LoVo (cell line): ENCODE data around the gene TAAR6.
"Not testable (repeated sequence)": the region's sequence is repeated elsewhere in the genome, so short reads cannot be mapped to it uniquely, and the experiment has no call there.

Experiments
- DNase-seq: peaks from one replicate; pipeline ENCODE4 v3.0.0-alpha.2; 2016; ENCODE audit warnings: low spot score

TAAR6 gene

GRCh38 chr6:132590362-132590761 lies 20.2 kb downstream of the TAAR6 start:
- no peak for DNase-seq

DNA sequence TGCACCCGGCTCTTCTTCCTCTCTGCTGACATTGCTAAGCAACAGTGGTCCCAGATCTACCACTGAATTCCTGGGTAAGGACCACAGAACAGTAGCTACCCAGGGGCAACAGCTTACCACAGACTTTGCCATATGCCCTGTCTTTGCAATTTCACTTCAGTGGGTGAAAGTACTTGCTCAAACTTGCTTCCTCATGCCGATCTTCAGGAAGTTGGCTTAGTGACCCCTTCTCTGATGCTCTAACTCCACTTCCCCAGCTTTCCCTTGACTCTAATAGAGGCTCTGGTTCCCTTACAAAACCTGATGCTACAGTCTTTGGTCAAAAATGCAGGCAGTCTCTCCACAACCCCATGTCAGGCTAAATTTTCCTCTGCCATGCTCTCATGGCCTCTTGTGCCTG lies 22.7 kb downstream of the TAAR6 start:
- DNase-seq, result no peak

DNA sequence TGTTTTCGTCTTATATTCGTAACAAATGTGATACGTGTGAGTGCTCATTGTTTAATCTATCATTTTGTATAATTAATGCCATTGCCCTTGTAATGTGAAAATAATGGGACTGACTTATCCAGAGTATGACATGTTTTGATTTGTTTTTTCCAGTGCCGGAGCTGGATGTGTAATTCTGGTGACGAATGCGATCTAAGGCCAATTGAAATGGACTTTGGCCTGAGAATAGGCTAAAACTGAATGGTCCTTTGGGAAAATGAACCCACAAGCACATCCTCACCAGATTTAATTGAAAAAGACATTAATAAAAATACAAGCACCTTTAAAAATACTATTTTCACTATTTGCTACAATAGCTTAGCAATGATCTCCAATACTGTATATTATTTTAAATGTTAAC lies 26.1 kb downstream of the TAAR6 start:
- DNase-seq, result no peak

- peak; percentile 35 for DNase-seq
Measured at GRCh38 chr6:132598473-132598872, 28.4 kb downstream of the TAAR6 start.

DNA sequence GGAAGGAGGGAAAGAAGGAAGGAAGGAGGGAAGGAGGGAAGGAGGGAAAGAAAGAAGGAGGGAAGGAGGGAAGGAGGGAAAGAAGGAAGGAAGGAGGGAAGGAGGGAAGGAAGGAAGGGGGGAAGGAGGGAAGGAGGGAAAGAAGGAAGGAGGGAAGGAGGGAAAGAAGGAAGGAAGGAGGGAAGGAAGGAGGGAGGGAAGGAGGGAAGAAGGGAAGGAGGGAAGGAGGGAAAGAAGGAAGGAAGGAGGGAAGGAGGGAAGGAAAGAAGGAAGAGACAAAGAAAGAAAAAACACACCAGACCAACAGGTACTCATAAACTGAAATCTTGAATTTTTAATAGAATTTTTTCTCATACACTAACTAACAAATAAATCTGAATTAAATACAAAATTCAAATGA lies 30.8 kb downstream of the TAAR6 start:
- not testable (repeated sequence) for DNase-seq

- no peak for DNase-seq
Measured at GRCh38 chr6:132604635-132605152, 34.6 kb downstream of the TAAR6 start.

DNA sequence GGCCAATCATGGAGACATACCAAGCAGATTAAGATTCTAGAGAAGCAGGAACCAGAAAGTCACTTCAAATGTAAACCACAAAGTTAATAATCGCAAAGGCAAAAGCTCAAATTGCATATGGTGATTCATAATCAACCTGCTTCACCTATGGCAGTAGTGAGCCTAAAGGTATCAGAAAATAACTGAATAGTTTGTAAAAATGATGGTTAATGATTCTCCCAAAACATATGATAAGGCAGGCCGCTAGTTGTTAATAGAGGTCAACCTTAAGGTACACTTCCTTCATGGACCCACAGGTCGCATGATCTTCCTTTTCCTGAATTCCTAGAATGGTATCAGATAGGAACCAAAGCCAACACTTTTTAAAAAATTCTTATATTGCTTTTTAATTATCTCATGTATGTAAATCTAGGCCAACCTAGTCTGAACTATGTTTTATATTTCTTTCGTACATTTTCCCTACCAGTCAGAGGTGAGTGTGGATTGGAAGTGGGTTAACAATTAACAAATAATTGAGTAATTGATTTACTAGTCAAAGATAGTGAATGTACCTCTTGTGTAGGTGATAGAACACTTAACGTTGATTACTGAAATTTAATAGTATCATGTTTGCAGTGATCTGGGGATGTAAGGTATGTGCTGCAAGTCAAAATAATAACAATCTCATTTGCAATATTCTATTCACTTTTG lies 37.6 kb downstream of the TAAR6 start:
- no peak for DNase-seq

- DNase-seq, result no peak
Measured at GRCh38 chr6:132611616-132612015, 41.5 kb downstream of the TAAR6 start.

GRCh38 chr6:132612449-132613108 lies 42.5 kb downstream of the TAAR6 start:
- peak; percentile 49 for DNase-seq

DNA sequence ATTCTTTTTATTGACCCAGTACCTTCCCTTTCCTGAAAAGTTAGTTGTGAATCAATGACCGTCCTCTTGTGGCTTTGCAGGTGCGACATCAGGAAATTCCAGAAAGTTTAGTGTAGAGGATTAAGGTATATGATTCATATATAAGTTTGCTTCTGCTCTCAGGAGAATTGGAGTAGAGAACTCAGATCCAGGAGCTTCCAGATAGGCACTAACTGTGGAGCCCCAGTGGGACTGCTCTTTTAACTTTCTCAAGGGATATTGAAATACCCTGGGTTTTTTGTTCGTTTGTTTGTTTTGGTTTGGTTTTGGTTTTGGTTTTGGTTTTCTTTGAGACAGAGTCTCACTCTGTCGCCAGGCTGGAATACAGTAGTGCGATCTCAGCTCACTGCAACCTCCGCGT lies 44.4 kb downstream of the TAAR6 start:
- peak; percentile 78 for DNase-seq

- no peak for DNase-seq
Measured at GRCh38 chr6:132616677-132617076, 46.6 kb downstream of the TAAR6 start.
